GM12878 (cell line): ENCODE measurements around the gene C19orf44. TPM values are rescaled to one million over a fixed set of nuclear protein-coding genes. Genes with fewer than 3 reads are reported as not detected.

Experiments
- ATAC-seq: fragments of 200-7000 bp; cut with Tn5 transposase; 3 replicates; pipeline ENCODE4 v1.9.1; 2020; ENCODE audit warnings: mild to moderate bottlenecking, moderate library complexity
- BruUV-seq: library from RNA; stranded (reverse); fragments of 400-500 nt; replicated peaks from 2 replicates; lab custom pipeline; 2021; lab: Mats Ljungman, UMichigan
- CTCF ChIA-PET: fragments of 300-600 bp; sonication (Branson Sonifier 250); formaldehyde crosslinking; extraction: SDS; loops from one replicate; lab custom pipeline; 2021; ENCODE audit warnings: inconsistent platforms; lab: Yijun Ruan, JAX
- POLR2A ChIA-PET: fragments of 350-600 bp; formaldehyde crosslinking; extraction: SDS; loops from one replicate; lab custom pipeline; 2021; ENCODE audit warnings: inconsistent platforms; lab: Charles Lee
- RAD21 ChIA-PET: fragments of 300-600 bp; sonication (Branson Sonifier 250); formaldehyde crosslinking; loops from one replicate; lab custom pipeline; 2023; ENCODE audit warnings: antibody characterized with exemption; ENCODE audit not compliant: unreplicated experiment; lab: Charles Lee
- SMC1A ChIA-PET: fragments of 300-600 bp; sonication (Branson Sonifier 250); formaldehyde crosslinking; loops from one replicate; lab custom pipeline; 2023; ENCODE audit not compliant: unreplicated experiment, uncharacterized antibody; lab: Charles Lee
- DNase-seq: peaks from one replicate; pipeline ENCODE4 v3.0.0-alpha.2; 2011; ENCODE audit warnings: low read depth, low spot score
- FAIRE-seq: peaks from 3 replicates; lab custom pipeline; 2011; peaks lifted over from hg19 to GRCh38; lab: Jason Lieb, UNC
- H2AFZ ChIP-seq: 2 replicates; pipeline ENCODE4 v1.6.0; 2011; ENCODE audit warnings: low read depth, low read length, control low read depth; ENCODE audit not compliant: control insufficient read depth
- H3K27ac ChIP-seq: 2 replicates; pipeline ENCODE4 v1.5.1; 2011; ENCODE audit warnings: control low read depth; ENCODE audit not compliant: control insufficient read depth, insufficient read depth
- H3K27me3 ChIP-seq, 2 experiments: replicated peaks in 1 of 2; 2 replicates each; pipeline versions ENCODE4 v1.6.0 to v1.6.1; 2011; ENCODE audit warnings: low read length in 1 of 2; ENCODE audit not compliant: control insufficient read depth in 2 of 2, insufficient read depth in 2 of 2
- H3K36me3 ChIP-seq, 2 experiments: 2 replicates each; pipeline ENCODE4 v1.5.1; 2011; ENCODE audit warnings: low read length in 1 of 2; ENCODE audit not compliant: control insufficient read depth in 2 of 2, insufficient read depth in 2 of 2
- H3K4me1 ChIP-seq: 2 replicates; pipeline ENCODE4 v1.6.1; 2011; ENCODE audit warnings: mild to moderate bottlenecking, low read length, moderate library complexity, mixed read lengths; ENCODE audit not compliant: control insufficient read depth, insufficient read depth
- H3K4me2 ChIP-seq: 2 replicates; pipeline ENCODE4 v1.6.0; 2011; ENCODE audit warnings: control low read depth; ENCODE audit not compliant: control insufficient read depth, insufficient read depth
- H3K4me3 ChIP-seq: fragments of 200-600 bp; sonication (generic); 2 replicates; pipeline ENCODE4 v1.5.1; 2016
- H3K79me2 ChIP-seq: 2 replicates; pipeline ENCODE4 v1.6.0; 2011; ENCODE audit warnings: low read length; ENCODE audit not compliant: control insufficient read depth, insufficient read depth
- H3K9ac ChIP-seq: 2 replicates; pipeline ENCODE4 v1.8.0; 2011; ENCODE audit warnings: low read length, control low read depth, mixed read lengths; ENCODE audit not compliant: control insufficient read depth, insufficient read depth
- H3K9me3 ChIP-seq: replicated peaks from 3 replicates; pipeline ENCODE4 v1.5.1; 2011; ENCODE audit warnings: mild to moderate bottlenecking, low read length; ENCODE audit not compliant: control insufficient read depth, insufficient read depth
- H4K20me1 ChIP-seq: 2 replicates; pipeline ENCODE4 v1.6.0; 2011; ENCODE audit not compliant: control insufficient read depth, insufficient read depth
- BCL11A ChIP-seq: IDR thresholded peaks from 2 replicates; pipeline ENCODE4 v1.6.1; 2011; ENCODE audit warnings: low read depth, low read length
- CBFB ChIP-seq: IDR thresholded peaks from 2 replicates; pipeline ENCODE4 v1.6.1; 2016; ENCODE audit warnings: antibody characterized with exemption, low read depth
- NFXL1 ChIP-seq: fragments of 450-650 bp; IDR thresholded peaks from 2 replicates; pipeline ENCODE4 v1.6.1; 2017; ENCODE audit warnings: antibody characterized with exemption, mild to moderate bottlenecking, borderline replicate concordance
- WGBS: methylation state at CpG from one replicate; pipeline ENCODE4 v1.1.6; 2016; ENCODE audit warnings: low lambda C conversion rate; ENCODE audit not compliant: insufficient replicate concordance, insufficient coverage; ENCODE audit errors: missing lambda C conversion rate; 5-methylcytosine and 5-hydroxymethylcytosine counted together
- in situ Hi-C: fragments of 300-500 bp; cut with MboI; formaldehyde crosslinking; loops from 9 replicates; pipeline ENCODE4 v1.14.3; 2018; ENCODE audit warnings: mixed read lengths
- intact Hi-C: fragments of 100-400 bp; cut with micrococcal nuclease; formaldehyde crosslinking; loops from one replicate; pipeline ENCODE4 v1.14.2; 2022; ENCODE audit not compliant: unreplicated experiment
- polyA plus RNA-seq, 11 experiments: library from polyadenylated mRNA; depleted of rRNA in 4 of 11; unstranded in 6 of 11; stranded (reverse) in 5 of 11; fragments of >200 nt; fragmentation: Nextera tagmentation in 4 of 11; fragmentation: Illumina TruSeq in 1 of 11; extraction: Ambion mirVana in 4 of 11; extraction: Trizol in 1 of 11; gene quantifications; 1 replicate in 1 of 11; 2 replicates in 10 of 11; pipeline versions ENCODE4 v1.2.1 to v1.2.3, GENCODE V29; 2011 to 2016; ENCODE audit warnings: inconsistent platforms in 2 of 11, missing spikeins in 2 of 11, low read depth in 1 of 11
- total RNA-seq, 4 experiments: library from RNA; depleted of rRNA in 3 of 4; stranded (reverse); fragments of >200 nt in 3 of 4; fragmentation: Illumina TruSeq in 1 of 4; extraction: Trizol in 1 of 4; gene quantifications; 2 replicates each; pipeline versions ENCODE4 v1.2.1 to v1.2.3, GENCODE V29; 2013 to 2021
- TF ChIP-seq, protein P1 (sequence below): fragments of 450-650 bp; IDR thresholded peaks from 2 replicates; pipeline ENCODE4 v1.6.1; 2016; ENCODE audit warnings: mild to moderate bottlenecking, moderate library complexity, borderline replicate concordance

C19orf44 gene
- total and polyA plus RNA-seq, 10 of the 15 experiments (the other 5 are each of a cell fraction or from before 2014, with no cell fraction given) = 0.26 to 5.2 (median 3.6) TPM

- intact Hi-C loops (no loop called here), in situ Hi-C loops (no loop called here)
- Histone ChIP-seq H3K27me3 (no peaks in the 10 kb centered on the region), H3K9ac (no peak overlapping the region), H3K4me2 (no peak overlapping the region), H2AFZ (no peak overlapping the region), H3K4me3 (no peak overlapping the region), H4K20me1 (no peaks in the 10 kb centered on the region), H3K9me3 (no peaks in the 10 kb centered on the region), H3K79me2 (peaks cover 24% of the 10 kb centered on the region), H3K4me1 (peaks cover 7% of the 10 kb centered on the region), H3K36me3 (peaks cover 8 to 56% of the 10 kb centered on the region in 2 experiments), H3K27ac (no peak overlapping the region)
- ChIA-PET SMC1A (interaction anchor here (1.1 to 1.4 kb wide), 3 partner anchors 18 to 37 kb away, joined by 3 to 5 read pairs (median 4); no protein-coding TSS in a partner anchor), POLR2A (interaction anchor here (1.2 kb wide), 1 partner anchor 18 kb away, joined by 3 read pairs; no protein-coding TSS in a partner anchor), CTCF (interaction anchor here (1.1 kb wide), 1 partner anchor 24 kb away, joined by 4 read pairs; no protein-coding TSS in a partner anchor), RAD21 (no interaction called here)
- 95% methylated on average over 5 of the region's 5 CpGs for WGBS
- BruUV-seq = no TSS peak
- TF ChIP-seq BCL11A = no peak
- no peak for TF ChIP-seq CBFB
- TF ChIP-seq NFXL1 = no peak
- TF ChIP-seq, protein P1, sequence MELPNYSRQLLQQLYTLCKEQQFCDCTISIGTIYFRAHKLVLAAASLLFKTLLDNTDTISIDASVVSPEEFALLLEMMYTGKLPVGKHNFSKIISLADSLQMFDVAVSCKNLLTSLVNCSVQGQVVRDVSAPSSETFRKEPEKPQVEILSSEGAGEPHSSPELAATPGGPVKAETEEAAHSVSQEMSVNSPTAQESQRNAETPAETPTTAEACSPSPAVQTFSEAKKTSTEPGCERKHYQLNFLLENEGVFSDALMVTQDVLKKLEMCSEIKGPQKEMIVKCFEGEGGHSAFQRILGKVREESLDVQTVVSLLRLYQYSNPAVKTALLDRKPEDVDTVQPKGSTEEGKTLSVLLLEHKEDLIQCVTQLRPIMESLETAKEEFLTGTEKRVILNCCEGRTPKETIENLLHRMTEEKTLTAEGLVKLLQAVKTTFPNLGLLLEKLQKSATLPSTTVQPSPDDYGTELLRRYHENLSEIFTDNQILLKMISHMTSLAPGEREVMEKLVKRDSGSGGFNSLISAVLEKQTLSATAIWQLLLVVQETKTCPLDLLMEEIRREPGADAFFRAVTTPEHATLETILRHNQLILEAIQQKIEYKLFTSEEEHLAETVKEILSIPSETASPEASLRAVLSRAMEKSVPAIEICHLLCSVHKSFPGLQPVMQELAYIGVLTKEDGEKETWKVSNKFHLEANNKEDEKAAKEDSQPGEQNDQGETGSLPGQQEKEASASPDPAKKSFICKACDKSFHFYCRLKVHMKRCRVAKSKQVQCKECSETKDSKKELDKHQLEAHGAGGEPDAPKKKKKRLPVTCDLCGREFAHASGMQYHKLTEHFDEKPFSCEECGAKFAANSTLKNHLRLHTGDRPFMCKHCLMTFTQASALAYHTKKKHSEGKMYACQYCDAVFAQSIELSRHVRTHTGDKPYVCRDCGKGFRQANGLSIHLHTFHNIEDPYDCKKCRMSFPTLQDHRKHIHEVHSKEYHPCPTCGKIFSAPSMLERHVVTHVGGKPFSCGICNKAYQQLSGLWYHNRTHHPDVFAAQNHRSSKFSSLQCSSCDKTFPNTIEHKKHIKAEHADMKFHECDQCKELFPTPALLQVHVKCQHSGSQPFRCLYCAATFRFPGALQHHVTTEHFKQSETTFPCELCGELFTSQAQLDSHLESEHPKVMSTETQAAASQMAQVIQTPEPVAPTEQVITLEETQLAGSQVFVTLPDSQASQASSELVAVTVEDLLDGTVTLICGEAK = no peak
- no peak for DNase-seq
- no peak for ATAC-seq
- no peak for FAIRE-seq
Measured at GRCh38 chr19:16566702-16567101, 70.5 kb downstream of the C19orf44 start.
